ENCODE data around the gene SCARF1. TPM values are rescaled to one million over a fixed set of nuclear protein-coding genes. Genes with fewer than 3 reads are reported as not detected.
"Not testable (repeated sequence)": the region's sequence is repeated elsewhere in the genome, so short reads cannot be mapped to it uniquely, and the experiment has no call there.

The SCARF1 gene
- total RNA-seq (2014; rRNA removed; shearing (Covaris generic)): 0.47 TPM in 1 of 2 replicates, not detected in the other

- no peak for DNase-seq (ENCODE audit: low read depth)
Measured at GRCh38 chr17:1645207-1646171, at the start of gene SCARF1. Gene SCARF1 (minus strand): TSS chr17:1645732. CDS start chr17:1645697, 35 bp downstream.

- DNase-seq (ENCODE audit: low read depth): peak; percentile 37
Measured at GRCh38 chr17:1693339-1693738, 47.8 kb upstream of the SCARF1 start.

GRCh38 chr17:1690544-1691221 is 45.2 kb upstream of the SCARF1 start:
- DNase-seq (ENCODE audit: low read depth): no peak

- DNase-seq (ENCODE audit: low read depth): not testable (repeated sequence)
Measured at GRCh38 chr17:1688405-1688804, 42.9 kb upstream of the SCARF1 start.

- DNase-seq (ENCODE audit: low read depth): no peak
Measured at GRCh38 chr17:1686086-1686485, 40.6 kb upstream of the SCARF1 start.

GRCh38 chr17:1684378-1685189 is 39.1 kb upstream of the SCARF1 start, which contains the start of gene PRPF8:
Gene PRPF8 (minus strand): TSS chr17:1684867. CDS start chr17:1684571, 296 bp downstream.
- peak; percentile 95 for DNase-seq (ENCODE audit: low read depth)

- no peak for DNase-seq (ENCODE audit: low read depth)
Measured at GRCh38 chr17:1683459-1683858, 37.9 kb upstream of the SCARF1 start.

GRCh38 chr17:1676401-1676800 is 30.9 kb upstream of the SCARF1 start:
- no peak for DNase-seq (ENCODE audit: low read depth)

GRCh38 chr17:1673041-1673785 is 27.7 kb upstream of the SCARF1 start:
- DNase-seq (ENCODE audit: low read depth): no peak

GRCh38 chr17:1663934-1664333 is 18.4 kb upstream of the SCARF1 start:
- not testable (repeated sequence) for DNase-seq (ENCODE audit: low read depth)

GRCh38 chr17:1661045-1661444 is 15.5 kb upstream of the SCARF1 start:
- DNase-seq (ENCODE audit: low read depth): no peak

GRCh38 chr17:1658100-1658499 is 12.6 kb upstream of the SCARF1 start:
- DNase-seq (ENCODE audit: low read depth): no peak

- no peak for DNase-seq (ENCODE audit: low read depth)
Measured at GRCh38 chr17:1653735-1654134, 8.2 kb upstream of the SCARF1 start.

- not testable (repeated sequence) for DNase-seq (ENCODE audit: low read depth)
Measured at GRCh38 chr17:1652794-1653193, 7.3 kb upstream of the SCARF1 start.

GRCh38 chr17:1651559-1651844 is 6.0 kb upstream of the SCARF1 start:
- no peak for DNase-seq (ENCODE audit: low read depth)

- no peak for DNase-seq (ENCODE audit: low read depth)
Measured at GRCh38 chr17:1650731-1651558, 5.4 kb upstream of the SCARF1 start.

- DNase-seq (ENCODE audit: low read depth): peak; percentile 79
Measured at GRCh38 chr17:1649844-1650501, 4.4 kb upstream of the SCARF1 start, which contains the start of gene RILP. Gene RILP (minus strand): TSS chr17:1649866. CDS start chr17:1649804, 62 bp downstream.

GRCh38 chr17:1648963-1649843 is 3.7 kb upstream of the SCARF1 start:
- peak; percentile 87 for DNase-seq (ENCODE audit: low read depth)

All from M059J (cell line).